Mesendoderm (in vitro differentiated cells): ENCODE measurements around the gene ZNF101.

ENCODE experiments used
- DNase-seq: peaks from one replicate; pipeline ENCODE4 v3.0.0; 2013
- H2AK5ac ChIP-seq: 2 replicates; pipeline ENCODE4 v1.6.1; 2013; ENCODE audit warnings: low read length, inconsistent platforms
- H2BK120ac ChIP-seq: 2 replicates; pipeline ENCODE4 v1.6.1; 2013; ENCODE audit warnings: low read depth, mild to moderate bottlenecking, low read length, moderate library complexity, mixed read lengths
- H2BK15ac ChIP-seq: replicated peaks from 2 replicates; pipeline ENCODE4 v1.6.1; 2013; ENCODE audit warnings: low read depth, mild to moderate bottlenecking, moderate library complexity
- H2BK5ac ChIP-seq: 2 replicates; pipeline ENCODE4 v1.6.1; 2013; ENCODE audit warnings: low read length, inconsistent platforms
- H3K18ac ChIP-seq: 2 replicates; pipeline ENCODE4 v1.6.1; 2013; ENCODE audit warnings: mild to moderate bottlenecking, low read length, mixed read lengths
- H3K23ac ChIP-seq: one replicate; pipeline ENCODE4 v1.6.1; 2013; ENCODE audit warnings: low read length
- H3K27ac ChIP-seq: 2 replicates; pipeline ENCODE4 v1.5.1; 2013; ENCODE audit warnings: low read depth, mild to moderate bottlenecking, inconsistent platforms, low read length, moderate library complexity
- H3K27me3 ChIP-seq: 2 replicates; pipeline ENCODE4 v1.6.1; 2013; ENCODE audit warnings: low read length, control low read depth, mild to moderate bottlenecking, inconsistent platforms; ENCODE audit not compliant: insufficient read depth, poor library complexity
- H3K36me3 ChIP-seq: 2 replicates; pipeline ENCODE4 v1.6.1; 2013; ENCODE audit warnings: low read length, inconsistent platforms; ENCODE audit not compliant: control insufficient read depth, insufficient read depth
- H3K4ac ChIP-seq: one replicate; pipeline ENCODE4 v1.6.1; 2013; ENCODE audit warnings: low read depth, mild to moderate bottlenecking, low read length, moderate library complexity
- H3K4me1 ChIP-seq: 2 replicates; pipeline ENCODE4 v1.6.1; 2013; ENCODE audit warnings: low read depth, low read length, inconsistent platforms; ENCODE audit not compliant: control insufficient read depth
- H3K4me2 ChIP-seq: 2 replicates; pipeline ENCODE4 v1.6.1; 2013; ENCODE audit warnings: low read length
- H3K4me3 ChIP-seq: 2 replicates; pipeline ENCODE4 v1.5.1; 2013; ENCODE audit warnings: mild to moderate bottlenecking, low read length
- H3K56ac ChIP-seq: one replicate; pipeline ENCODE4 v1.6.1; 2013; ENCODE audit warnings: low read length
- H3K79me1 ChIP-seq: 2 replicates; pipeline ENCODE4 v1.6.1; 2013; ENCODE audit warnings: low read length, inconsistent platforms
- H3K79me2 ChIP-seq: 2 replicates; pipeline ENCODE4 v1.6.1; 2013; ENCODE audit warnings: mild to moderate bottlenecking, low read length; ENCODE audit not compliant: control insufficient read depth, insufficient read depth
- H3K9ac ChIP-seq: 2 replicates; pipeline ENCODE4 v1.6.1; 2013; ENCODE audit warnings: low read length, inconsistent platforms
- H4K5ac ChIP-seq: one replicate; pipeline ENCODE4 v1.6.1; 2013; ENCODE audit warnings: low read length
- H4K8ac ChIP-seq: one replicate; pipeline ENCODE4 v1.6.1; 2013; ENCODE audit warnings: low read depth, mild to moderate bottlenecking, control low read depth, low read length, moderate library complexity
- WGBS: extraction: QIAGEN DNeasy Blood & Tissue Kit; methylation state at CpG from one replicate; pipeline ENCODE4 v1.1.7; 2013; ENCODE audit warnings: low lambda C conversion rate, missing lambda C conversion rate; ENCODE audit not compliant: insufficient coverage; ENCODE audit errors: extremely low coverage; 5-methylcytosine and 5-hydroxymethylcytosine counted together

Gene ZNF101

DNA sequence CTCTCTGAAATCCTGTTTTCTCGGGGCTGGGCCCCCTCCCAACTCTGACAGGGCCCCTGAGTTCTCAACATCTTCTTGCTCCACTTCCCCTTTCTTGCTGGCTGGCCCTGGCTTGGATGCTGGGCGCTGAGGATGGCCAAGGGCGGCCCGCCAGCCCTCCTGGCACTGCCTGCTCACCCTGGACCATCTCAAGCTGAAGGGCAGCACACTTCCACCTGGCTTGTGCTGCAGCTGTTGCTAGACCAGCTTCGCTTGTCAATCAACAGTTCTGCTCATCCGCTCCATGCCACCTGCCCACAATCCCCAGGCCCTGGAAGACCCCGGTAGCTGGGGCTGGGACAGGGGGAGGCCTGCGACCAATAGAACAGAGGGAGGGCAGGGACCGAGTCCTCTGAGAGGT is 18.3 kb upstream of the ZNF101 start:
- Histone ChIP-seq H2BK5ac (no peak overlapping the region), H3K79me2 (no peaks in the 10 kb centered on the region), H3K9ac (no peak overlapping the region), H3K27me3 (no peaks in the 10 kb centered on the region), H2BK120ac (no peak overlapping the region), H2BK15ac (no peak overlapping the region), H3K36me3 (peaks cover 26% of the 10 kb centered on the region), H3K23ac (no peak overlapping the region), H3K4me3 (no peak overlapping the region), H4K8ac (no peak overlapping the region), H3K4ac (no peak overlapping the region), H3K27ac (no peak overlapping the region), H3K56ac (no peak overlapping the region), H3K18ac (no peak overlapping the region), H4K5ac (no peak overlapping the region), H3K79me1 (no peaks in the 10 kb centered on the region), H3K4me2 (no peak overlapping the region), H3K4me1 (no peaks in the 10 kb centered on the region), H2AK5ac (no peak overlapping the region)
- no peak for DNase-seq
- no CpG with 5 or more reads among the region's 9 CpGs for WGBS

DNA sequence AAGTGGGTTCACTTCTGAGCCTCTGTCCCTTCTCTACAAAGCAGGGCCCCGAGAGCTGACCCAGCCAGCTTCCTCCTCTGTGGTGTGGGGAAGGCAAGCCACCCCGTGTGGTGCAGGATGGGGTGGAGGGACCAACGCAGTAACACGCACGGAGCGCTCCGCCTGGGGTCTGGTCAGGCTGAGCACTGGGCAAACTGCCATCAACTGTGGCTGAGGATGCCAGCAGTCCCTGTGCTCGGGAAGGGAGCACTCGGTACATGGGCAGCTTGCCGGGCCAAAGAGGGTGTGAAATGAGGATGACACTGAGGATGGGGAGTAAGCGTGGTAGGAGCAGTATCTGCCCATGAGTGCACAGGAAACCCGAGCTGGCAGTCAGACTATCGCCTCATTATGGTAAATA is 17.6 kb upstream of the ZNF101 start:
- no peak overlapping the region for H3K27ac ChIP-seq
- no peaks in the 10 kb centered on the region for H3K27me3 ChIP-seq
- no peaks in the 10 kb centered on the region for H3K4me1 ChIP-seq
- no peak overlapping the region for H2AK5ac ChIP-seq
- no peak overlapping the region for H3K4me2 ChIP-seq
- H4K8ac ChIP-seq = no peak overlapping the region
- H3K36me3 ChIP-seq = peaks cover 25% of the 10 kb centered on the region
- H3K4ac ChIP-seq = no peak overlapping the region
- H3K4me3 ChIP-seq = no peak overlapping the region
- H3K18ac ChIP-seq = no peak overlapping the region
- no peak for DNase-seq
- no peaks in the 10 kb centered on the region for H3K79me1 ChIP-seq
- no CpG with 5 or more reads among the region's 13 CpGs for WGBS
- no peaks in the 10 kb centered on the region for H3K79me2 ChIP-seq
- no peak overlapping the region for H3K9ac ChIP-seq
- H3K56ac ChIP-seq = no peak overlapping the region
- H4K5ac ChIP-seq = no peak overlapping the region
- no peak overlapping the region for H2BK120ac ChIP-seq
- no peak overlapping the region for H2BK15ac ChIP-seq
- H3K23ac ChIP-seq = no peak overlapping the region
- no peak overlapping the region for H2BK5ac ChIP-seq

DNA sequence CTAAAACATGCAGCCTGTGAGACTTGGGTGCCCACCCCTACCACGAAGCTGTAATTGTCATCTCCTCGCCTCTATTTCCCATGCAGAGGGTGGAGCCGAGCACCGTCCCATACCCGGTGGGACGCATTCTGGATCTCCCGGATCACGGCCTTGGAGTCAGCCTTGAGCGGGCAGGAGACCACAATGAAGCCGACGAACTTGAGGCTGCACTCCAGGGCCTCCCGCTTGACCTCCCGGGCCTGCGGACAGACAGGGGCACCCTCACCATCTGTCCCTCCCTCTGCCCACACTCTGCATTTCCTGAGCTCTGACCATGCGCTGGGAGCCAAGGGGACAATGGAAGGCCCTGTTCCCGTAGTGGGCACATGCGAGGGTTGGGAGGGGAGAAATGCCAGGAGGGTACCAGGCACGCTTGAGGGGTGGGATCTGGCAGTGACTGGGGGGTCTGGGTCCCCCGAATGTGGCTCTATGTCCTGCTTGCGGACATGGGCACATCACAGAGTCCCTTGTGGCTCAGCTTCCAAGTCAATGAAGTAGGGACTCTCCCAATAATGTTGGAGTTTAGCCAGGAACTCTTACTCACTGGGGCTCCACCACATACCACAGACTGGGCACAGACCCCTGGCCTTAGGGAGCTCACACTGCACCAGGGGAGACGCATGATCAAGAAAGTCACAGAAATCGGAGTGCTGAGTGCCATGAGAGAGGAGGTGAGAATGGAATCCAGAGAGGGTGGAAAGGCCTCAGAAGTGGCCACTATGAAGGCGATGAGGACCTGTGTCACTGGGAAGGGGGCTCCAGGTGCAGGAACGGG is 15.9 kb upstream of the ZNF101 start:
- H2AK5ac ChIP-seq = no peak overlapping the region
- no peak overlapping the region for H4K8ac ChIP-seq
- no peaks in the 10 kb centered on the region for H3K79me1 ChIP-seq
- peaks cover 27% of the 10 kb centered on the region for H3K36me3 ChIP-seq
- no peak overlapping the region for H2BK15ac ChIP-seq
- WGBS = no CpG with 5 or more reads among the region's 24 CpGs
- no peaks in the 10 kb centered on the region for H3K79me2 ChIP-seq
- no peak overlapping the region for H3K27ac ChIP-seq
- no peak overlapping the region for H3K18ac ChIP-seq
- H3K4ac ChIP-seq = no peak overlapping the region
- H3K4me3 ChIP-seq = no peak overlapping the region
- no peak overlapping the region for H3K9ac ChIP-seq
- H3K56ac ChIP-seq = no peak overlapping the region
- no peak overlapping the region for H2BK120ac ChIP-seq
- no peak overlapping the region for H4K5ac ChIP-seq
- DNase-seq = no peak
- H3K4me2 ChIP-seq = no peak overlapping the region
- no peak overlapping the region for H3K23ac ChIP-seq
- H3K4me1 ChIP-seq = no peaks in the 10 kb centered on the region
- H2BK5ac ChIP-seq = no peak overlapping the region
- H3K27me3 ChIP-seq = no peaks in the 10 kb centered on the region

- H4K5ac ChIP-seq = no peak overlapping the region
- H2BK120ac ChIP-seq = no peak overlapping the region
- no peak overlapping the region for H4K8ac ChIP-seq
- no peaks in the 10 kb centered on the region for H3K27me3 ChIP-seq
- no peak overlapping the region for H2AK5ac ChIP-seq
- no peaks in the 10 kb centered on the region for H3K79me2 ChIP-seq
- H3K4me3 ChIP-seq = no peak overlapping the region
- whole genome bisulfite sequencing = no CpG with 5 or more reads among the region's 23 CpGs
- no peaks in the 10 kb centered on the region for H3K4me1 ChIP-seq
- H3K9ac ChIP-seq = no peak overlapping the region
- no peak overlapping the region for H3K18ac ChIP-seq
- no peak for DNase-seq
- H3K27ac ChIP-seq = no peak overlapping the region
- no peak overlapping the region for H3K23ac ChIP-seq
- peaks cover 33% of the 10 kb centered on the region for H3K36me3 ChIP-seq
- no peak overlapping the region for H3K4ac ChIP-seq
- no peak overlapping the region for H2BK15ac ChIP-seq
- peaks cover 2% of the 10 kb centered on the region for H3K79me1 ChIP-seq
- no peak overlapping the region for H3K4me2 ChIP-seq
- no peak overlapping the region for H3K56ac ChIP-seq
- H2BK5ac ChIP-seq = no peak overlapping the region
Observed at GRCh38 chr19:19653597-19654147, 15.0 kb upstream of the ZNF101 start.

- no peak overlapping the region for H4K8ac ChIP-seq
- H3K18ac ChIP-seq = no peak overlapping the region
- no peak overlapping the region for H3K4ac ChIP-seq
- H3K79me2 ChIP-seq = no peaks in the 10 kb centered on the region
- H3K23ac ChIP-seq = no peak overlapping the region
- H3K9ac ChIP-seq = no peak overlapping the region
- no peak overlapping the region for H2BK120ac ChIP-seq
- no peak overlapping the region for H2BK15ac ChIP-seq
- no peak for DNase-seq
- no peaks in the 10 kb centered on the region for H3K27me3 ChIP-seq
- H2AK5ac ChIP-seq = no peak overlapping the region
- H2BK5ac ChIP-seq = no peak overlapping the region
- H3K4me1 ChIP-seq = no peaks in the 10 kb centered on the region
- no peak overlapping the region for H3K27ac ChIP-seq
- H3K4me2 ChIP-seq = no peak overlapping the region
- H3K36me3 ChIP-seq = peaks cover 33% of the 10 kb centered on the region
- no CpG with 5 or more reads among the region's 15 CpGs for WGBS
- no peak overlapping the region for H4K5ac ChIP-seq
- H3K79me1 ChIP-seq = peaks cover 2% of the 10 kb centered on the region
- H3K56ac ChIP-seq = no peak overlapping the region
- no peak overlapping the region for H3K4me3 ChIP-seq
Observed at GRCh38 chr19:19654441-19654840, 14.2 kb upstream of the ZNF101 start.
